Spleen (tissue), 7 donors: ENCODE results near the gene DPPA3.

ENCODE experiments used
- POLR2AphosphoS5 ChIP-seq, 3 donors: sonication (generic); formaldehyde crosslinking; IDR thresholded peaks; one replicate each; pipeline ENCODE4 v1.5.1; 2017; ENCODE audit warnings: antibody characterized with exemption in 3 of 3
- TF ChIP-seq, protein P1 (sequence below), 11 experiments: fragments of 200-600 bp in 7 of 11; fragments of 450-650 bp in 4 of 11; sonication (generic) in 4 of 11; IDR thresholded peaks in 8 of 11; conservative IDR thresholded peaks in 3 of 11; 1 replicate in 7 of 11; 2 replicates in 4 of 11; pipeline versions ENCODE4 v1.4.0 to v1.8.0; 2016 to 2021; ENCODE audit warnings: antibody characterized with exemption in 11 of 11, inconsistent platforms in 4 of 11, mild to moderate bottlenecking in 1 of 11
- donor health status: DM: no; HTN: no; CAD: no; lungs with moderate emphysema.
- donor health status: DM: no; HTN: no; CAD: no.
- donor health status: DM: no; HTN: no; CAD: no.

DNA sequence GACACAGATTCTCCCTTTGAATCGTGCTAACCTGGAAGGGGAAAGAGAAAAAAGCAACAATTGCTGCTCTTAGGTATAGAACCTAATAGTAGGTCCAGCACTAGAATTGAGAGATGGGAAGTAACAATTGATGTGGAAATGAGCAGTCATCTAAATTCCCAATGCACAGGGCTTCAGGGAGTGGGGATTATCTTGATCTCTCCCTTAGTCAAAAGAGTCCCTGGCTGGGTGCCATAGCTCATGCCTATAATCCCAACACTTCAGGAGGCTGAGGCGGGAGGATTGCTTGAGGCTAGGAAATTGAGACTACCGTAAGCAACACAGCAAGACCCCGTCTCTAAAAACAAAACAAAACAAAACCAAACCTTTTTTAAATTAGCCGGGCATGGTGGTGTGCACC, 49.5 kb upstream of the DPPA3 start:
- TF ChIP-seq, protein P1, sequence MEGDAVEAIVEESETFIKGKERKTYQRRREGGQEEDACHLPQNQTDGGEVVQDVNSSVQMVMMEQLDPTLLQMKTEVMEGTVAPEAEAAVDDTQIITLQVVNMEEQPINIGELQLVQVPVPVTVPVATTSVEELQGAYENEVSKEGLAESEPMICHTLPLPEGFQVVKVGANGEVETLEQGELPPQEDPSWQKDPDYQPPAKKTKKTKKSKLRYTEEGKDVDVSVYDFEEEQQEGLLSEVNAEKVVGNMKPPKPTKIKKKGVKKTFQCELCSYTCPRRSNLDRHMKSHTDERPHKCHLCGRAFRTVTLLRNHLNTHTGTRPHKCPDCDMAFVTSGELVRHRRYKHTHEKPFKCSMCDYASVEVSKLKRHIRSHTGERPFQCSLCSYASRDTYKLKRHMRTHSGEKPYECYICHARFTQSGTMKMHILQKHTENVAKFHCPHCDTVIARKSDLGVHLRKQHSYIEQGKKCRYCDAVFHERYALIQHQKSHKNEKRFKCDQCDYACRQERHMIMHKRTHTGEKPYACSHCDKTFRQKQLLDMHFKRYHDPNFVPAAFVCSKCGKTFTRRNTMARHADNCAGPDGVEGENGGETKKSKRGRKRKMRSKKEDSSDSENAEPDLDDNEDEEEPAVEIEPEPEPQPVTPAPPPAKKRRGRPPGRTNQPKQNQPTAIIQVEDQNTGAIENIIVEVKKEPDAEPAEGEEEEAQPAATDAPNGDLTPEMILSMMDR (IDR thresholded peaks at IDR 0.05 in 8 of 11, conservative IDR thresholded peaks at IDR 0.05 in 3 of 11): no peak
- no peak for TF ChIP-seq POLR2AphosphoS5 (IDR thresholded peaks at IDR 0.05)
